Colonic mucosa (tissue), 4 donors: ENCODE data around the gene BUD31. TPM values are rescaled to one million over a fixed set of nuclear protein-coding genes. Genes with fewer than 3 reads are reported as not detected.

ENCODE experiments used
- DNase-seq: peaks from one replicate; pipeline ENCODE4 v3.0.0-alpha.2; 2020
- H3K27ac ChIP-seq: fragments of 200-600 bp; one replicate; pipeline ENCODE4 v1.8.0; 2021
- H3K27me3 ChIP-seq: fragments of 200-600 bp; one replicate; pipeline ENCODE4 v1.8.0; 2021
- H3K36me3 ChIP-seq: fragments of 200-600 bp; one replicate; pipeline ENCODE4 v1.8.0; 2021
- H3K4me1 ChIP-seq: fragments of 200-600 bp; one replicate; pipeline ENCODE4 v1.8.0; 2021; ENCODE audit warnings: mild to moderate bottlenecking
- H3K4me3 ChIP-seq: fragments of 200-600 bp; one replicate; pipeline ENCODE4 v1.8.0; 2021
- H3K9ac ChIP-seq, 2 donors: one replicate each; pipeline ENCODE4 v1.7.0; 2013; ENCODE audit warnings: control low read depth in 2 of 2, low read depth in 2 of 2, low read length in 2 of 2
- H3K9me3 ChIP-seq: fragments of 200-600 bp; one replicate; pipeline ENCODE4 v1.8.0; 2021
- intact Hi-C: fragments of 100-400 bp; cut with DNase I; formaldehyde crosslinking; loops from one replicate; pipeline ENCODE4 v1.14.1; 2022
- total RNA-seq, 2 donors: library from RNA; stranded (reverse); fragmentation: NEBNext Ultra II Directional in 1 of 2; extraction: Animal tissue kit (Norgen Biotek cat#: 25700) in 1 of 2; gene quantifications; one replicate each; pipeline ENCODE4 v1.2.1, GENCODE V29; 2021
- TF ChIP-seq, protein P1 (sequence below): fragments of 200-600 bp; IDR thresholded peaks from one replicate; pipeline ENCODE4 v1.8.0; 2022; ENCODE audit warnings: antibody characterized with exemption, mild to moderate bottlenecking
- donor health status: healthy.
- donor health status: DM: no; HTN: no; CAD: no.
- donor health status: DM: no; HTN: no; CAD: no.

The BUD31 gene
- total RNA-seq, 2 donors from 2014 or later = 82.8 to 113 TPM

DNA sequence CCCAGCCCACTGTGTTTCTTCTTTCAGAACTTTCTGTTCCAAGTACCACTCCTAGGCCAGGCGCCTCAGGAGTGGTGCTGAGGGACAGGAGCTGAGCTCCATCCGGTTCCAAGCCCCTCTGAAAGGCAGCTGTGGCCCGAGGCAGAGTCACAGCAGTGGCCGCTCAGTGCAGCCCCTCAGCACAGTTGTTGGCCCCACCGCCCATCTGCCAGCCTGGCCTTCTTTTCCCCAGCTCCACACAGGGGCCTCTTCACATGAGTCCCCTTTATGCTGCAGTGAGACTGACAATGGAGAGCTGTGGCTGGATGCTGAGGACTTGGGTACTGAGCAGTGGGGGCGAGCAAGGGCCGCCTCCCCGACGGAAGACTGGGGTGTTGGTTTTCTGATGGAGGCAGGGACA lies 9.5 kb downstream of the BUD31 start:
- intact Hi-C loops = loop anchor here (5.0 kb wide), 1 partner anchor 51 kb away; no protein-coding TSS in a partner anchor
- Histone ChIP-seq H3K4me1 (no peaks in the 10 kb centered on the region), H3K27me3 (no peaks in the 10 kb centered on the region), H3K9ac (no peak overlapping the region), H3K4me3 (no peak overlapping the region), H3K27ac (no peak overlapping the region), H3K9me3 (no peaks in the 10 kb centered on the region), H3K36me3 (peaks cover 40% of the 10 kb centered on the region)
- TF ChIP-seq, protein P1, sequence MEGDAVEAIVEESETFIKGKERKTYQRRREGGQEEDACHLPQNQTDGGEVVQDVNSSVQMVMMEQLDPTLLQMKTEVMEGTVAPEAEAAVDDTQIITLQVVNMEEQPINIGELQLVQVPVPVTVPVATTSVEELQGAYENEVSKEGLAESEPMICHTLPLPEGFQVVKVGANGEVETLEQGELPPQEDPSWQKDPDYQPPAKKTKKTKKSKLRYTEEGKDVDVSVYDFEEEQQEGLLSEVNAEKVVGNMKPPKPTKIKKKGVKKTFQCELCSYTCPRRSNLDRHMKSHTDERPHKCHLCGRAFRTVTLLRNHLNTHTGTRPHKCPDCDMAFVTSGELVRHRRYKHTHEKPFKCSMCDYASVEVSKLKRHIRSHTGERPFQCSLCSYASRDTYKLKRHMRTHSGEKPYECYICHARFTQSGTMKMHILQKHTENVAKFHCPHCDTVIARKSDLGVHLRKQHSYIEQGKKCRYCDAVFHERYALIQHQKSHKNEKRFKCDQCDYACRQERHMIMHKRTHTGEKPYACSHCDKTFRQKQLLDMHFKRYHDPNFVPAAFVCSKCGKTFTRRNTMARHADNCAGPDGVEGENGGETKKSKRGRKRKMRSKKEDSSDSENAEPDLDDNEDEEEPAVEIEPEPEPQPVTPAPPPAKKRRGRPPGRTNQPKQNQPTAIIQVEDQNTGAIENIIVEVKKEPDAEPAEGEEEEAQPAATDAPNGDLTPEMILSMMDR = no peak
- DNase-seq = no peak

DNA sequence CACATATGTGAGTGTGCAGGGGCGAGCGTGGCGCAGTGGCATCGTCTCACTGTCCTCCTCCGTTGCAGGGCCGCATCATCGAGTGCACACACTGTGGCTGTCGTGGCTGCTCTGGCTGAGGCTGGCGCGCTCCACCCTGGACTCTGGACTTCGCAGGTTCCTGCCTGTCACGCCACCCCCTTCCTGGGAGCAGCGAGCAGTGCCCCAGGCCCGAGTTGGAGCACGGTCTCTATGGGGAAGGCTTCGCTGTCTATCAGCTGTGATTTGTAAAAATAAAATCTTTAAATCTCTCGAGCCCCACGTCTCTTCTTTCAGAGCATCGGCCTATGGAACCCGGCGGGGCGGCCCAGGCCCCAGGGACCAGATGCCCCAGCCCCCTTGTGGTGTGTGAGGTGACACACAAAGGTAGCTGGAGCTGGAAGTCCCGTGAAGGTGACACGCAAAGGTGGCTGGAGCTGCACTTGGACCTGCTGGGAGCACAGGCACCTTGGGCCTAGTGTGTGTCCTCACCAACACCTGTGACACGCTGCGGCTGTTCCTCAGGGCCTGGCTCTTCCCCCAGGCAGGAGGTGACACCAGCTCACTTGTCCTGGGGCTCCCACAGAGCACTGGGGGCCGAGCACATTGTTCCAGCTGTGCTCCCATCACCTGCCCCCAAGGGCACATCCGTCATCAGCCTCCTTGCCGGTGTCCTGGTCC lies 10.7 kb downstream of the BUD31 start:
- Histone ChIP-seq H3K27ac (no peak overlapping the region), H3K4me1 (no peaks in the 10 kb centered on the region), H3K27me3 (no peaks in the 10 kb centered on the region), H3K9ac (no peak overlapping the region), H3K36me3 (peaks cover 40% of the 10 kb centered on the region), H3K4me3 (no peak overlapping the region), H3K9me3 (no peaks in the 10 kb centered on the region)
- intact Hi-C loops = loop anchor here (5.0 kb wide), 1 partner anchor 52 kb away; no protein-coding TSS in a partner anchor
- TF ChIP-seq, protein P1 = no peak
- DNase-seq = no peak

- no peak overlapping the region for H3K27ac ChIP-seq
- H3K36me3 ChIP-seq = peaks cover 40% of the 10 kb centered on the region
- H3K4me3 ChIP-seq = no peak overlapping the region
- intact Hi-C loops = no loop called here
- TF ChIP-seq, protein P1 = no peak
- DNase-seq = no peak
- no peak overlapping the region for H3K9ac ChIP-seq
- H3K27me3 ChIP-seq = no peaks in the 10 kb centered on the region
- H3K9me3 ChIP-seq = no peaks in the 10 kb centered on the region
- H3K4me1 ChIP-seq = no peaks in the 10 kb centered on the region
These were observed 11.4 kb downstream of the BUD31 start for GRCh38 chr7:99420213-99420612.

DNA sequence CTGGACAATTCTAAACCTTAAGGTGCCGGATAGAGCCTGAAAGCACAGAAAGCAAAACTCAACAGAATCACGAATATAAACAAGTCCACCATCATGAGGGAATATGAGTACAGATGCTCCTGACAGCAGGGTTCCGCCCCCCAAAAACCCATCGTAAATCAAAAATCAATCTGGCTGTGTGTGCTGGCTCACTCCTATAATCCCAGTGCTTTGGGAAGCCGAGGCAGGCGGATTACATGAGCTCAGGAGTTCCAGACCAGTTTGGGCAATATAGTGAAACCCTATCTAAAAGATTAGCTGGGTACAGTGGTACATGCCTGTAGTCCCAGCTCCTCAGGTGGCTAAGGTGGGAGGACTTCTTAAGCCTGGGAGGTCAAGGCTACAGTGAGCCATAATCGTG lies 12.2 kb downstream of the BUD31 start:
- no peak for DNase-seq
- Histone ChIP-seq H3K4me3 (no peak overlapping the region), H3K36me3 (peaks cover 40% of the 10 kb centered on the region), H3K9me3 (no peaks in the 10 kb centered on the region), H3K4me1 (no peaks in the 10 kb centered on the region), H3K27me3 (no peaks in the 10 kb centered on the region), H3K27ac (no peak overlapping the region), H3K9ac (no peak overlapping the region)
- intact Hi-C loops = no loop called here
- TF ChIP-seq, protein P1 = no peak

DNA sequence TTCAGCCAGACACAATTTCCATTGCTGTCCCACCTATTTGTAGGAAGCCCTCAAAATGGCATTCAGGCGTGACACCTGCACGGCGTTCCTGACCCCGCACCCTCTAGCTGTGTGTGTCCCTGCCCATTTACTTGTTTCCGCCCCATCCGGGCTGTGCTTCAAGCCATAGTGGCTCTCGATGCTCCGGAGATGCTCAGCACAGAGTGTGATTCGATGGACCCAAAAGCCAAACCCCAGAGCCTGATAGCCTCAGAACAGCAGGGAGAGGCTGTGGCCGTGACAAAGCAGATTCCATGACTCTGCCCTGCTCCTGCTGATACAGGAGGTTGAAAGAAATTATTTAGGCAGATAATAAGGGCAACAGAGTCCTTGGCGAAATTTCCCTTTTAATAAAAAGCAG lies 13.4 kb downstream of the BUD31 start:
- H3K4me1 ChIP-seq = no peaks in the 10 kb centered on the region
- H3K9me3 ChIP-seq = no peaks in the 10 kb centered on the region
- DNase-seq = no peak
- no peak overlapping the region for H3K4me3 ChIP-seq
- H3K9ac ChIP-seq = no peak overlapping the region
- TF ChIP-seq, protein P1 = no peak
- no peak overlapping the region for H3K27ac ChIP-seq
- no peaks in the 10 kb centered on the region for H3K27me3 ChIP-seq
- intact Hi-C loops = no loop called here
- peaks cover 28% of the 10 kb centered on the region for H3K36me3 ChIP-seq
